HG02840 (cell line): ENCODE results near the gene PPP6R2.
"Not testable (repeated sequence)": the region's sequence is repeated elsewhere in the genome, so short reads cannot be mapped to it uniquely, and the experiment has no call there.

ENCODE experiments used
- ATAC-seq: cut with Tn5 transposase; IDR thresholded peaks from one replicate; pipeline ENCODE4 v1.9.1; 2021; ENCODE audit warnings: mild to moderate bottlenecking, moderate library complexity, moderate number of reproducible peaks; ENCODE audit not compliant: unreplicated experiment, low FRiP score

Gene PPP6R2

DNA sequence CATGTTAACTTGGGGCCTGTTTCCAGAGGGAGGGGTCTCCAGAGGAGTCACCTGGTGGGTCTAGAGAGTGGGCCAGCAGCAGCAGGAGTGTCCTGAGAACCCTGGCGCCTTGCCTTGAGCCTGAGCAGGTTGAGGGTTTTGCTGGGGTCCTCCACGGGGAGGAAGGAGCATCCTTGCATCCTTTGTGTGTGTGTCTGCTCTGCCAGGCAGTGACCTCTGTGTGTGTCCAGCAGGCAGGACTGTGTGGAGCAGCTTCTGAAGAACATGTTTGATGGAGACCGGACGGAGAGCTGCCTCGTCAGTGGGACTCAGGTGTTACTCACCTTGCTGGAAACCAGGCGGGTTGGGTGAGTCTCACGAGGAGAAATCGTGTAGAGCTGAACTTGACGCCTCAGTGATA, 76.0 kb downstream of the PPP6R2 start:
- ATAC-seq, result no peak

- ATAC-seq, result no peak
Observed at GRCh38 chr22:50420015-50420414, 76.9 kb downstream of the PPP6R2 start.

DNA sequence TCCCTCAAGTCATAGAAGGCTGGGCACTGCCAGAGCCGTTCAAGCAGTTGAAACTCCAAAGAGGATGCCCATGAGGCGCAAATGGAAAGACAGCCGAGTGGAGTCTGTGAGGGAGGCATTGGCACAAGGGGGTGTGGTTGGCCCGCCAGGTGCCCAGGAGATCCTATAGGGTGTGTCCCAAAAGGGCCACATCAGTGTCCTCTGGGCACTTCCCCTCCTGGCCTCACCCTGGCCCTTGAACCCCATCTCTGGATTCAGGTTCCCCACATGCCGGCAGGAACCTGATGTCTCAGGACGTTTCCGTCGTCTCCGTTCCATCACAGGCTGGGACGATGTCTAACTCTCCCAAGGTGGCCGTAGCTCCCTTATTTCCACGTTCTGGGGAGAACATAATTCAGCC, 77.5 kb downstream of the PPP6R2 start:
- ATAC-seq, result no peak

- ATAC-seq, result no peak
Observed at GRCh38 chr22:50422046-50422445, 78.9 kb downstream of the PPP6R2 start.

GRCh38 chr22:50422961-50423815, 80.1 kb downstream of the PPP6R2 start:
- ATAC-seq, result no peak

- ATAC-seq, result no peak
Observed at GRCh38 chr22:50423956-50424355, 80.8 kb downstream of the PPP6R2 start.

DNA sequence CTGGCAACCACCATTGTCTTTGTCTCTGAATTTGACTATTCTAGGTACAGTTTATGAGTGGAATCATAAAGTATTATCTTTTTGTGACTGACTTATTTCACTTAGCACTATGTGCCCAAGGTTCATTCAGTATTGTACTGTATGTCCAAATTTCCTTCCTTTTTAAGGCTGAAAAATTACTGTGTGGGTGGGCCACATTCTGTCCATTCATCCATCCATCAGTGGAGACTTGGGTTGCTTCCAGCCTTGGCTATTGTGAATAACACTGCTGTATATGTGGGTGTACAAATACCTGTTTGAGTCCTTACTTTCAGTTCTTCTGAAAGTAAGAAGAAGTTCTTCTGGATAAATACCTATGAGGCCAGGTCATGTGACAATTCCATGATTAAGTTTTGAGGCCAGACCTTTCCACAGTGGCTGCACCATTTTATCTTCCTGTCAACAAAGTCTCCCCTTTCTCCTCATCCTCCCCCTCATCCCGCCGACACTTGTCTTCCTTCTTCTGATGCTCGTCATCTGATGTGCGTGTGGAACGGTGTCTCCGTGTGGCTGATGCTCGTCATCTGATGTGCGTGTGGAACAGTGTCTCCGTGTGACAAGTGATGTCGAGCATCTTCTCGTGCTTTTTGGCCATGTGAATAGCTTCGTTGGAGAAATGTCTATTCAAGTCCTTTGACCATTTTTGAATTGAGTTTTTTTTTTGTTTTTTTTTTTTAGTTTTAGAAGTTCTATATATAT, 82.2 kb downstream of the PPP6R2 start:
- ATAC-seq, result no peak

DNA sequence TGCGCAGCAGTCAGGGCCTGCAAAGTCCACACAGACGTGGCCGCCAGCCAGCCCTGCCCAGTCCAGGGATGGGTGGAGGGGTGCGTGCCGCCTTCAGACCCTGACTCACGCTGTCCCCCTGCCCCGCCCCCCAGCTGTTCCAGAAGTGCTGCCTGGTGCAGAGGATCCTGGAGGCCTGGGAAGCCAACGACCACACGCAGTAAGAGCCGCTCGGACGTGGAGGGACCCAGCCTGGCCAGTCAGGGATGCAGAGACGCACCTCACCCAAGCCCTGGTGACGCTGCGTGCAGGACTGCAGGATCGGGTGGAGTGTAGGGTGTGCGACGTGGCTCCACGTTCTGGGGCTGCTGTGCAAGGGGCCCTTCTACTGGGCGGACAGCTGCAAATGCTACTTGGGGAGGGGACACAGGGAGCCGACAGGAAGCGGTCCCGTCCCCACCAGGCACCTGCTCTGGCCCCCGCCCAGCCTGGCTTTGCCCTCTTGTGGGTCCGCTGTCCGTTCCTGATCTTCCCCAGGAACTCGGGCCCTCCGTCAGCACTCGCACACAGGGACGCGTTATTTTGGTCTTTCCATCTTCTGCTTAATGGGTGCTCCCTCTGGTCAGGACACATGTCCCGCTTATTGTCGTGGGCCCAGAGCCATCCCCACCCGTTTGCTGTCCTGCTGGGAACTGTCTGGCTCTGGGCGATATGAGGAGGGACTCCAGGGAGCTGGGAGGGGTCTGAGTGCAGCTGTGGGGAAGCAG, 89.2 kb downstream of the PPP6R2 start:
- ATAC-seq, result no peak

GRCh38 chr22:50432877-50433510, 89.9 kb downstream of the PPP6R2 start:
- ATAC-seq, result not testable (repeated sequence)

DNA sequence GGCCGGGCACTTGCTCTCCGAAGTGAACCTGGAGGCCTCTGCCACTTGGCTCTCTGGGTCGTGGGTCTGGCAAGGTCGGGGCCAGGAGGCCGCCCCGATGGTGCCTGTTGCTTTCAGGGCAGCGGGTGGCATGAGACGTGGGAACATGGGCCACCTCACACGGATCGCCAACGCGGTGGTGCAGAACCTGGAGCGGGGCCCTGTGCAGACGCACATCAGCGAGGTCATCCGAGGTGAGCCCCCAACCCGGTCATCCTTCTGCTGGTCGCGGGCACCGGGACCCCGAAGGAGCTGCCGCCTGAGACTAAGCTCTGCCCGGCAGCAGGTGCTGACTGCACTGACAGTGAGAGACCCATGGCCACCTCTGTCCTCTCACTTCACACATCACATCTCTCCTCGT, 91.7 kb downstream of the PPP6R2 start:
- no peak for ATAC-seq

GRCh38 chr22:50435291-50436014, 92.3 kb downstream of the PPP6R2 start:
- ATAC-seq, result no peak

GRCh38 chr22:50436015-50436830, 93.1 kb downstream of the PPP6R2 start:
- ATAC-seq, result no peak

- no peak for ATAC-seq
Observed at GRCh38 chr22:50436841-50437341, 93.8 kb downstream of the PPP6R2 start.

DNA sequence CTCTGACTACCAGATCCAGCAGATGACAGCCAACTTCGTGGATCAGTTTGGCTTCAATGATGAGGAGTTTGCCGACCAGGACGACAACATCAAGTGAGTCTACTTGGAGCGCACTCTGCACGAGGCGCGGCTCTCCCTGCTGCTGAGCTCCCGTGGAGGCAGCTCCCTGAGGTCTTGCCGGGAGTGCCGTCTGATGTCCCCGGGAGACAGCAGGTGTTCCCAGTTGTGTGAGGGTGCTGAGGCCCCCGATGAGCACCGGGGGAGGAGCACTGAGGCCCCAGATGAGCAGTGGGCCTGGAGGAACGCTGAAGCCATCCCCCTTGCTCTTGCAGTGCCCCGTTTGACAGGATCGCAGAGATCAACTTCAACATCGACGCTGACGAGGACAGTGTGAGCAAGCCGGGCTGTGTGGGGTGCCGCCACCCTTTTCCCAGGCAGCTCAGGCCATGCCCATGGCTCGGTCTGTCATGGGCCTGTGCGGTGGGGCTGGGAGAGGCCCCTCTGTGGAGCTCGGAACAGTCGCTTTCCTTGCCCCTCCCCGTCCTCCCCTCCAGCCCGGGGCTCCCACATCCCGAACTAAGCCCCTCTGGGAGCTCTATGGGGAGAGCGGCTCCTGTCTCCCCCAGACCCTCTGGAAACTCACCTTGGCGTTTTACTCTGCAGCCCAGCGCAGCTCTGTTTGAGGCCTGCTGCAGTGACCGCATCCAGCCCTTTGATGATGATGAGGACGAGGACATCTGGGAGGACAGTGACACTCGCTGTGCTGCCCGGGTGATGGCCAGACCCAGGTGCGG, 94.6 kb downstream of the PPP6R2 start:
- ATAC-seq, result no peak

DNA sequence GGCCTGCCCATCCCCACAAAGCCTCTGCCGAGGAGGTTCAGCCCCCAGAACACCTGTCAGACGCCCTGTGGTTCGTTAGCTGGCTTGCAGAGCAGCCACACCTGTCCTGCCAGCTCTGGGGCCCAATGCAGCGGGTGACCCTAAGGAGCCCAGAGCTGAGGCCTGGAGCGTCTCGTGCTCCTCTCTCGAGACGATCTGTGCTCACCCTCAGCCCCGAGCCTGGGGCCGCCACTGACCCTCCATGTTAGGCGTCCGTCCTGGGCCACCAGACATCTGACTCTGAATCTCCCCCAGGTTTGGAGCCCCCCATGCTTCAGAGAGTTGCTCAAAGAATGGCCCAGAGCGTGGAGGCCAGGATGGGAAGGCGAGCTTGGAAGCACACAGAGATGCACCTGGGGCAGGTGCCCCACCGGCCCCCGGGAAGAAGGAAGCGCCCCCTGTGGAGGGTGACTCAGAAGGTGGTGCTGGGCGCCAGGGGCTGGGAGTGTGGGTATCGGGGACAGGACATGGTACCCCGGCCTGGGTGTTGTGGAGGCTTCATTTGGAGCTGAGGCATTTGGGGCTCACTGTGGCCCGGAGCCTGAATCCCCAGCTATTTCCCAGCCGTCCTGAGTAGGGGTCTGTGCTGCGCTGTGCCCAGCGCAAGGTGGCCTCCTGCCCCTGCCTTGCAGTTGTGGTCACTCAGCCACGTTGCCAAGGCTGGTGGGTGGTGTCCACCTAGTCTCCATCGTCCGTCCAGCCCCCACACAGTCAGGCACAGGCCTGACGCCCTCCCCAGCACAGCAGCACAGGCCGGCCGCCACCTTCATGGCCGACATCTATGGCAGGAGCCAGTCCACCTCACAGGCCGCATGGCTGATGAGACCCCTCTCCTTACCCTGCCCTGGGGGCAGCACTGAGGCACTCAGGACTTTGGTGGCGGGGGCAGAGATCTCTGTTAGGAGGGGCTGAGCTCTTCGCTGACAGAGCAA, 95.5 kb downstream of the PPP6R2 start:
- ATAC-seq, result no peak

- ATAC-seq, result no peak
Observed at GRCh38 chr22:50439314-50439870, 96.3 kb downstream of the PPP6R2 start.

DNA sequence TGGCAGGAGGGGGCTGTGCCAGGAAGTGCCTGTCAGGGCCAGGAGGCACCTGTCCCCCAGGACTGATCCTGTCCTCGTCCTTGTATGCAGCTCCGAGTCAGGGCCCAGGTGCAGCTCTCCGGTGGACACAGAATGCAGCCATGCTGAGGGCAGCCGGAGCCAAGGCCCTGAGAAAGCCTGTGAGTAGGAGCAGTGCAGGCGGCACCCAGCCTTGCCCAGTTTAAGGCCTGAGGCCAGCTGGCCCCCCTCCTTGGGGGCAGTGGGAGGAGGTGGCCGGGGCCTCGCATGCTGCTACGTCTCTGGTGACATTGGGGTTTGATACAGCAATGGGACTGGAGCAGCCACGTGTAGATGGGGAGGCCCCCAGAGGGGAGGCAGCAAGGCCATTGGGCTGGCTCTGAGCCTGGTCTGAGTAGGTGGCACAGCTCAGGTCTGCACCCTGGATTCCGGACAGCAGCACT, 96.8 kb downstream of the PPP6R2 start:
- ATAC-seq, result no peak
